Measurements from ENCODE around the gene FILIP1L. TPM values are rescaled to one million over a fixed set of nuclear protein-coding genes. Genes with fewer than 3 reads are reported as not detected.
A peak's percentile ranks its signal among the peaks of the same experiment; 100 is the strongest.

Gene FILIP1L
- total RNA-seq, 2 experiments from 2014 or later, result 0.35 to 0.48 TPM

- Mint-ChIP-seq H3K27me3 (no peaks in the 10 kb centered on the region), H3K27ac (no peak overlapping the region), H3K36me3 (peaks cover 3% of the 10 kb centered on the region), H3K4me3 (no peak overlapping the region), H3K4me1 (peaks cover 6% of the 10 kb centered on the region), H3K9me3 (no peaks in the 10 kb centered on the region)
- no peak for DNase-seq
Observed at GRCh38 chr3:99838755-99839154, 275.5 kb downstream of the FILIP1L start.

GRCh38 chr3:99837715-99838114, 276.6 kb downstream of the FILIP1L start:
- no peaks in the 10 kb centered on the region for H3K27me3 Mint-ChIP-seq
- H3K9me3 Mint-ChIP-seq, result no peaks in the 10 kb centered on the region
- peaks cover 11% of the 10 kb centered on the region for H3K4me1 Mint-ChIP-seq
- H3K4me3 Mint-ChIP-seq, result no peak overlapping the region
- no peak for DNase-seq
- H3K27ac Mint-ChIP-seq, result no peak overlapping the region
- H3K36me3 Mint-ChIP-seq, result peaks cover 3% of the 10 kb centered on the region

- DNase-seq, result no peak
- Mint-ChIP-seq H3K9me3 (no peaks in the 10 kb centered on the region), H3K27ac (no peak overlapping the region), H3K4me3 (no peak overlapping the region), H3K27me3 (no peaks in the 10 kb centered on the region), H3K4me1 (peaks cover 11% of the 10 kb centered on the region), H3K36me3 (peaks cover 3% of the 10 kb centered on the region)
Observed at GRCh38 chr3:99836681-99837080, 277.6 kb downstream of the FILIP1L start.

GRCh38 chr3:99834211-99834957, 279.9 kb downstream of the FILIP1L start:
- Mint-ChIP-seq H3K27ac (no peak overlapping the region), H3K4me3 (no peak overlapping the region), H3K9me3 (no peaks in the 10 kb centered on the region), H3K36me3 (no peaks in the 10 kb centered on the region), H3K27me3 (no peaks in the 10 kb centered on the region), H3K4me1 (peaks cover 14% of the 10 kb centered on the region)
- no peak for DNase-seq

GRCh38 chr3:99833617-99834205, 280.6 kb downstream of the FILIP1L start:
- Mint-ChIP-seq H3K4me1 (peaks cover 14% of the 10 kb centered on the region), H3K27ac (no peak overlapping the region), H3K9me3 (no peaks in the 10 kb centered on the region), H3K36me3 (no peaks in the 10 kb centered on the region), H3K27me3 (no peaks in the 10 kb centered on the region), H3K4me3 (no peak overlapping the region)
- no peak for DNase-seq

GRCh38 chr3:99829844-99830243, 284.5 kb downstream of the FILIP1L start:
- no peaks in the 10 kb centered on the region for H3K27me3 Mint-ChIP-seq
- no peaks in the 10 kb centered on the region for H3K9me3 Mint-ChIP-seq
- H3K36me3 Mint-ChIP-seq, result peaks cover 3% of the 10 kb centered on the region
- DNase-seq, result no peak
- H3K4me3 Mint-ChIP-seq, result no peak overlapping the region
- H3K4me1 Mint-ChIP-seq, result peaks cover 22% of the 10 kb centered on the region
- no peak overlapping the region for H3K27ac Mint-ChIP-seq

GRCh38 chr3:99825004-99825640, 289.2 kb downstream of the FILIP1L start:
- no peak overlapping the region for H3K27ac Mint-ChIP-seq
- no peaks in the 10 kb centered on the region for H3K9me3 Mint-ChIP-seq
- H3K36me3 Mint-ChIP-seq, result peaks cover 15% of the 10 kb centered on the region
- H3K4me1 Mint-ChIP-seq, result peaks cover 37% of the 10 kb centered on the region
- H3K4me3 Mint-ChIP-seq, result no peak overlapping the region
- no peaks in the 10 kb centered on the region for H3K27me3 Mint-ChIP-seq
- DNase-seq, result no peak

GRCh38 chr3:99823723-99824711, 290.3 kb downstream of the FILIP1L start:
- H3K36me3 Mint-ChIP-seq, result peaks cover 26% of the 10 kb centered on the region
- no peak for DNase-seq
- no peak overlapping the region for H3K27ac Mint-ChIP-seq
- H3K4me3 Mint-ChIP-seq, result no peak overlapping the region
- no peaks in the 10 kb centered on the region for H3K27me3 Mint-ChIP-seq
- peaks cover 43% of the 10 kb centered on the region for H3K4me1 Mint-ChIP-seq
- no peaks in the 10 kb centered on the region for H3K9me3 Mint-ChIP-seq

GRCh38 chr3:99818818-99819217, 295.5 kb downstream of the FILIP1L start:
- peaks cover 28% of the 10 kb centered on the region for H3K36me3 Mint-ChIP-seq
- DNase-seq, result no peak
- H3K27me3 Mint-ChIP-seq, result no peaks in the 10 kb centered on the region
- peaks cover 52% of the 10 kb centered on the region for H3K4me1 Mint-ChIP-seq
- H3K27ac Mint-ChIP-seq, result peak overlapping the region; percentile 97
- no peaks in the 10 kb centered on the region for H3K9me3 Mint-ChIP-seq
- H3K4me3 Mint-ChIP-seq, result peak overlapping the region; percentile 93

- Mint-ChIP-seq H3K4me3 (peak within 1 kb of the TSS; percentile 93), H3K4me1 (peaks cover 45% of the 10 kb centered on the region), H3K36me3 (peaks cover 26% of the 10 kb centered on the region), H3K27me3 (no peaks in the 10 kb centered on the region), H3K9me3 (no peaks in the 10 kb centered on the region), H3K27ac (peak within 1 kb of the TSS; percentile 97)
- peak; percentile 96 for DNase-seq
Observed at GRCh38 chr3:99817437-99818240, 296.7 kb downstream of the FILIP1L start, which contains the start of gene CMSS1. Gene CMSS1 (plus strand): TSS chr3:99817862.

- Mint-ChIP-seq H3K4me3 (peak overlapping the region; percentile 93), H3K27ac (peak overlapping the region; percentile 97), H3K9me3 (no peaks in the 10 kb centered on the region), H3K36me3 (peaks cover 26% of the 10 kb centered on the region), H3K4me1 (peaks cover 43% of the 10 kb centered on the region), H3K27me3 (no peaks in the 10 kb centered on the region)
- DNase-seq, result no peak
Observed at GRCh38 chr3:99817047-99817436, 297.3 kb downstream of the FILIP1L start.

GRCh38 chr3:99810403-99810802, 303.9 kb downstream of the FILIP1L start:
- no peak for DNase-seq
- no peak overlapping the region for H3K4me3 Mint-ChIP-seq
- H3K27ac Mint-ChIP-seq, result no peak overlapping the region
- H3K4me1 Mint-ChIP-seq, result no peaks in the 10 kb centered on the region
- H3K27me3 Mint-ChIP-seq, result no peaks in the 10 kb centered on the region
- H3K36me3 Mint-ChIP-seq, result peaks cover 7% of the 10 kb centered on the region
- peaks cover 5% of the 10 kb centered on the region for H3K9me3 Mint-ChIP-seq

- Mint-ChIP-seq H3K27ac (no peak overlapping the region), H3K36me3 (peaks cover 9% of the 10 kb centered on the region), H3K9me3 (peaks cover 6% of the 10 kb centered on the region), H3K27me3 (no peaks in the 10 kb centered on the region), H3K4me1 (no peaks in the 10 kb centered on the region), H3K4me3 (no peak overlapping the region)
- DNase-seq, result no peak
Observed at GRCh38 chr3:99809565-99809964, 304.7 kb downstream of the FILIP1L start.

GRCh38 chr3:99808163-99808794, 306.0 kb downstream of the FILIP1L start:
- Mint-ChIP-seq H3K9me3 (peaks cover 10% of the 10 kb centered on the region), H3K27ac (no peak overlapping the region), H3K4me3 (no peak overlapping the region), H3K36me3 (peaks cover 14% of the 10 kb centered on the region), H3K27me3 (no peaks in the 10 kb centered on the region), H3K4me1 (no peaks in the 10 kb centered on the region)
- DNase-seq, result no peak

Measured in activated naive CD8-positive, alpha-beta T cell treated with anti-CD3 and anti-CD28 coated beads for 36 hours (primary cell).